Loucy (cell line): ENCODE data around the gene MYO18A.

Experiments
- EZH2phosphoT487 ChIP-seq: fragments of 200-600 bp; IDR thresholded peaks from 2 replicates; pipeline ENCODE4 v1.6.1; 2018; ENCODE audit warnings: antibody characterized with exemption, mild to moderate bottlenecking, moderate library complexity, borderline replicate concordance
- TF ChIP-seq, protein P1 (sequence below): fragments of 200-600 bp; sonication (generic); conservative IDR thresholded peaks from 2 replicates; pipeline ENCODE4 v1.5.1; 2014; ENCODE audit warnings: mild to moderate bottlenecking, antibody characterized with exemption, low read length

DNA sequence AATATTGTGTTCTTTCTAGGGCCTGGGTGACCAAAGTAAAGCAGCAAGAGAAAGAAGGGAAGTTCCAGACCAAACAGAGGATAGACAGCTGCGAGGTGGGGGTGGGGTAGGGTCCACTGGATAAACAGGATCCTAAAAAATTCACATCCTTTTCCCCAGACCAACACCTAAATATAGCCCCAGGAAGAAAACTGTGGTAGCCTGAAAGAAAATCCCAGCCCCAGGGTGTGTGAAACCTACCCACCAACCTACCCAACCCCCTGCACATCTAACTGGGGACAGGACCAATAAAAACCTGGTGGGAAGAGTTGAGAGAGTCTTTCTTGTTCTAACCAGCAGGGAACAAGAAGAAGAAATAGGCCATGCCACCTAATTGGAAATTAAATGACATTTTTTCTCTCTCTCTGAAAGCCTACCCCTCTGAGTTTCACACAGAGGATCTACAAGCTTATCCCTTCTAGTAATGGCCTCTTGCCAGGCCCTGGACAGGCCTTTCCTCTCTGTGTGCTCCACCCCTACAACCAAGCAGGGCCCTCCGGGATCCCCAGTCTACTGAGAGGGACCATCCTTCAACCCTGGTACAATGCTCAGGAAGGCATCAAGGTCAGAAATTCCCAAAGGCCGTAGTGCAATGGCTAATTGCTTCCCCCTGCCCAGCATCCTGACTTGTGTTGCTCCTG is 12.0 kb downstream of the MYO18A start:
- TF ChIP-seq EZH2phosphoT487: no peak
- TF ChIP-seq, protein P1, sequence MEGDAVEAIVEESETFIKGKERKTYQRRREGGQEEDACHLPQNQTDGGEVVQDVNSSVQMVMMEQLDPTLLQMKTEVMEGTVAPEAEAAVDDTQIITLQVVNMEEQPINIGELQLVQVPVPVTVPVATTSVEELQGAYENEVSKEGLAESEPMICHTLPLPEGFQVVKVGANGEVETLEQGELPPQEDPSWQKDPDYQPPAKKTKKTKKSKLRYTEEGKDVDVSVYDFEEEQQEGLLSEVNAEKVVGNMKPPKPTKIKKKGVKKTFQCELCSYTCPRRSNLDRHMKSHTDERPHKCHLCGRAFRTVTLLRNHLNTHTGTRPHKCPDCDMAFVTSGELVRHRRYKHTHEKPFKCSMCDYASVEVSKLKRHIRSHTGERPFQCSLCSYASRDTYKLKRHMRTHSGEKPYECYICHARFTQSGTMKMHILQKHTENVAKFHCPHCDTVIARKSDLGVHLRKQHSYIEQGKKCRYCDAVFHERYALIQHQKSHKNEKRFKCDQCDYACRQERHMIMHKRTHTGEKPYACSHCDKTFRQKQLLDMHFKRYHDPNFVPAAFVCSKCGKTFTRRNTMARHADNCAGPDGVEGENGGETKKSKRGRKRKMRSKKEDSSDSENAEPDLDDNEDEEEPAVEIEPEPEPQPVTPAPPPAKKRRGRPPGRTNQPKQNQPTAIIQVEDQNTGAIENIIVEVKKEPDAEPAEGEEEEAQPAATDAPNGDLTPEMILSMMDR: no peak
